IPS-15b (cell line): ENCODE results near the gene ITGB3.

Experiments used
- H3K27me3 ChIP-seq: one replicate; pipeline ENCODE4 v1.6.1; 2013; ENCODE audit warnings: low read length; ENCODE audit not compliant: control insufficient read depth, insufficient read depth
- H3K36me3 ChIP-seq: one replicate; pipeline ENCODE4 v1.6.1; 2013; ENCODE audit warnings: low read length; ENCODE audit not compliant: control insufficient read depth, insufficient read depth
- H3K4me1 ChIP-seq: one replicate; pipeline ENCODE4 v1.6.1; 2013; ENCODE audit warnings: mild to moderate bottlenecking, low read length; ENCODE audit not compliant: control insufficient read depth, insufficient read depth
- H3K4me3 ChIP-seq: one replicate; pipeline ENCODE4 v1.5.1; 2013; ENCODE audit warnings: low read depth, low read length
- H3K9ac ChIP-seq: one replicate; pipeline ENCODE4 v1.6.1; 2013; ENCODE audit warnings: low read depth, mild to moderate bottlenecking, low read length
- H3K9me3 ChIP-seq: one replicate; pipeline ENCODE4 v1.6.1; 2013; ENCODE audit warnings: mild to moderate bottlenecking, low read length; ENCODE audit not compliant: control insufficient read depth, insufficient read depth

The ITGB3 gene

DNA sequence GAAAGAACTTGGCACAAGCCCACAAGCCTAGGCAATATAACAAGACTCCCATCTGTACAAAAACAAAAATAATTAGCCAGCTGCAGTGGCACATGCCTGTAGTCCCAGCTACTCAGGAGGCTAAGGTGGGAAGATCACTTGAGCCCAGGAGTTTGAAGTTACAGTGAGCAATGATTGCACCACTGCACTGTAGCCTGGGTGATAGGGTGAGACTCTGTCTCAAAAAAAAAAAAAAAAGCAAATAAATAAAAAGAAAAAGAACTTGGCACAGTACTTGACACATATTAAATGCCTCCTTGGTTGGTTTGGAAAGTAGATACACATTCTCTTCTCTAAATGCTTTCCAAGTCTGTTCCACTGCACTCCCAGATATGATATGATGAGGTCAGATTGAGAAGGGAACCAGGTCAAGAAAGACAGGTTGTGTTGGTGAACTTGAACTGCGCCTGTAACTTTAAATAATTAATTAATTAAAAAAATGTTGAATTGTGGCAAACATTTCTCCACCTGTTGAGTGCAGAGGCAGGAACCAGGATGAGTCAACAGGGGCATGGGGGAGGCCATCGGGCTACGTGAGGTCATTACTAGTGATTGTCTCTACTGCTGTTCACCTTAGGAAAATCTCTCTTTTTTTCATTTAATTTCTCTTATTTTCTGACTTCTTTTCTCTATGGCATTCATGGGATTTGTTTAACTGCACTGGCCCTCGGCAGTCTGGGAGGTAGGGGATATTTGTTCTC lies 44.2 kb downstream of the ITGB3 start:
- Histone ChIP-seq H3K4me1 (no peaks in the 10 kb centered on the region), H3K4me3 (no peak overlapping the region), H3K27me3 (no peaks in the 10 kb centered on the region), H3K9me3 (no peaks in the 10 kb centered on the region), H3K36me3 (no peaks in the 10 kb centered on the region), H3K9ac (no peak overlapping the region)

DNA sequence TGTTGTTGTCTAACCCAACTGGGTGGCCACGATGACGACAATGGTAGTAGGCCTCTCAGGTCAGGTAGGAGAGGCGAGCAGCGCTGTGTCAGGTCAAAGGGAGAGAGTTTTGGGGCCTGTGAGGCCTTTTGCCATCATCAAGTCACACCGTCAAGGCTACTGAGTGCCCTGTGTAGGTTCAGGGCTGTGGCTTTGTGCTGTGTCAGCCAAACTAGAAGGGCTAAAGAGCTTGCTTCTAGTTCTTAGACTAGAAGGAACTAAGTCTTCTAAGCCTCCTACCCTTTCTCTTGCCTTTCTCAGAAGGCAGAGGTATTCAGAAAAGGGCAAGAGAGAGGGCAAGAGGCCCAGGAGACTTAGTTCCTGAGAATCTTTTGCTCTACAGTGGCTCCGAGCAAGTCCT lies 45.1 kb downstream of the ITGB3 start:
- Histone ChIP-seq H3K4me3 (no peak overlapping the region), H3K36me3 (no peaks in the 10 kb centered on the region)

DNA sequence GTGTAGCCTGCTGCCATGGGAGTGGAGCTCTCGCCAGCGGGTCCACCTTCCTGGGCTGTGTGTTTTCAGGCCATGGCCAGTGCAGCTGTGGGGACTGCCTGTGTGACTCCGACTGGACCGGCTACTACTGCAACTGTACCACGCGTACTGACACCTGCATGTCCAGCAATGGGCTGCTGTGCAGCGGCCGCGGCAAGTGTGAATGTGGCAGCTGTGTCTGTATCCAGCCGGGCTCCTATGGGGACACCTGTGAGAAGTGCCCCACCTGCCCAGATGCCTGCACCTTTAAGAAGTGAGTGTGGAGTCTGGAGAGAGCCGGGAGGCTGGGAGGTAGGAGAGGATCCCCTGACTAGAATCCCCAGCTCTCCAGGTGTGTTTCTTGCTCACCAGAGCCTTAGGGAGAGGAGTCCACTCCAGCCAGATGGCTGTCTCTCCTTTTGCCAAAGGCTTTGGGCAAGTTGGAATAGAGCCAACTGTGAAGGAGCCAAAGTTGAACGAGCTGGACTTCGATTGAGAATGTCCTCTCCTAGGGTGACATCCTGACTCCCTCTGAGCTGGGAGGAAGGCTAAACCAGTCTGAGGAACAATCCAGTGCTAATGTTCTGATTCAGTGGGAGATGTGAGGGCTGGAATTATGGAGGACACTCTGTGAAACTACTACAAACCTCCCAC lies 45.7 kb downstream of the ITGB3 start:
- no peaks in the 10 kb centered on the region for H3K9me3 ChIP-seq
- H3K4me3 ChIP-seq: no peak overlapping the region
- no peaks in the 10 kb centered on the region for H3K36me3 ChIP-seq
- no peak overlapping the region for H3K9ac ChIP-seq
- no peaks in the 10 kb centered on the region for H3K27me3 ChIP-seq
- no peaks in the 10 kb centered on the region for H3K4me1 ChIP-seq

More for the DNA sequence above, 45.1 kb downstream of the ITGB3 start:
- H3K9ac ChIP-seq: no peak overlapping the region
- H3K27me3 ChIP-seq: no peaks in the 10 kb centered on the region
- H3K9me3 ChIP-seq: no peaks in the 10 kb centered on the region
- no peaks in the 10 kb centered on the region for H3K4me1 ChIP-seq

DNA sequence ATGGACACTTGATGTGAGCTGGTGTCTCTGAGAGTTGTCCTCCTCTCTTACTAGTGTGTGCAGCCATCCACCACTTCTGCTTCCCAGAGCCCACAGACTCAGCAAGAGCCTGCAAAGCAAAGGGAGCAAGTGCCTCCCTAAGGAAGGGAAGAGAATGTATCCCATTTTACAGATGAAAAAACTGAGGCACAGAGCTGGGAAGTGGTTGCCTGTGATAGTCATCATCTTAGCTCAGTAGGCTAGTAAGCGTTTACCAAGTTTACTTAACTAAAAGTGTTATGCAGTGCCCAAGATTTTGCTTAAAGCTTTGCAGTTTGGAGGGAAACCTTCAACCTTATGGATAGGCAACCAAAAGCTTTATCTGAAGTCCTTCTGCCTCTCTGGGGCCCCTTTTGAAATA lies 47.1 kb downstream of the ITGB3 start:
- no peak overlapping the region for H3K9ac ChIP-seq
- no peak overlapping the region for H3K4me3 ChIP-seq
- no peaks in the 10 kb centered on the region for H3K4me1 ChIP-seq
- no peaks in the 10 kb centered on the region for H3K36me3 ChIP-seq
- H3K27me3 ChIP-seq: no peaks in the 10 kb centered on the region
- no peaks in the 10 kb centered on the region for H3K9me3 ChIP-seq

DNA sequence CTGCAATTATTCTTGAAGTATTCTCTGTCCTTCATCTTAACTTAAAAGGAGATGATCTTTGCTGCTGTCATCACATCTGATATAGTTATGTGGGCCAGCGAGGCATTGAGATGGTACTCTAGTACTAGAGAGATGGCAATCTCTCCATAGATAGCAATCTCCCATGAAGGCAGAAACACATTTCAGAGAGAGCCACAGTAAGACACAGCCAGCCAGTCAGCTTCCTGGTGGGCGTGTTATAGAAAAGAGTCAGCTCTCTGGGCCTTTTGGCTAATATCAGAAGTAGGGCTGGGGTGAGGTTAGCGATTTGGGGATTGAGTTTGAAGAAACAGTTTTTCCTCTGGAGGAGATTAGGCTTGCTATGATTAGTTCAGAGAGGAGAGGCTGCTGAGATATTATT lies 47.5 kb downstream of the ITGB3 start:
- H3K9ac ChIP-seq: no peak overlapping the region
- no peaks in the 10 kb centered on the region for H3K27me3 ChIP-seq
- no peak overlapping the region for H3K4me3 ChIP-seq
- H3K36me3 ChIP-seq: no peaks in the 10 kb centered on the region
- no peaks in the 10 kb centered on the region for H3K9me3 ChIP-seq
- no peaks in the 10 kb centered on the region for H3K4me1 ChIP-seq

DNA sequence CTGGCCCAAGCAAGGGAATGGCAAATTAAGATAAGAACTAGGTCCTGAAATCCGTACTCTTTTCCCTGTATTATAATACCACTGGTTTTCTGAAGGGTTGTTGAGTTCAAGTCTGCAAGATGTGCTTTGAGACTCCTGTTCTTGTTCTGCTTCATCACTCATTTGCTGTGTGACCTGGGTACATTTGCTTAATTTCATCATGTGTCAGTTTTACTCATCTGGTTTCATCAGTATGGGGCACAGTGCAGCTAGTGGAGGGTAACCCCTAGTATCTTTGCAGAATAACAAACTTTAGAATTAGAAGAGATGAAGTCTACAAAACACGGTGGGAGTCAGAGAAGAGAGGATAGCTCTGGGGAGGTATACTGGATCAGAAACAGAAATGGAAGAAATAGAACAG lies 48.2 kb downstream of the ITGB3 start:
- Histone ChIP-seq H3K4me3 (no peak overlapping the region), H3K9me3 (no peaks in the 10 kb centered on the region), H3K9ac (no peak overlapping the region), H3K4me1 (no peaks in the 10 kb centered on the region), H3K27me3 (no peaks in the 10 kb centered on the region), H3K36me3 (no peaks in the 10 kb centered on the region)

DNA sequence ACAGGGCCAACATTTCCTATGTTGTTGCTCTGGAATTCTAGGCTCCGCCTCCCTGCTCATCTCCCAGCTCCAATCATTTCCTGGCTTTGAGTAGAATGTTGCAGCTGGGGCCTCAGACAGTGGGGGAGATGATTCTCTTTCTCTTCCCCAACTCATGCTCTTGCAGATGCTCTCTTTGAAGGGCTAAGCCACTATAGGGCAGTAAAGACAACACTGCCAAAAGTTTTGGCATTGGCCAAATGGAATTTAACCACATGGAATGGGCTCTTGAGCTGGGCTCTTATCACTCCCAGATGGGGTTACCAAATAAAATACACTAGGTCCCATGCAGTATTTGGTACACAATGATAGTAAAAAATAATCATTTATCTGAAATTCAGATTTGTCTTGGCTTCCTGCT lies 50.6 kb downstream of the ITGB3 start:
- no peaks in the 10 kb centered on the region for H3K27me3 ChIP-seq
- H3K9me3 ChIP-seq: no peaks in the 10 kb centered on the region

DNA sequence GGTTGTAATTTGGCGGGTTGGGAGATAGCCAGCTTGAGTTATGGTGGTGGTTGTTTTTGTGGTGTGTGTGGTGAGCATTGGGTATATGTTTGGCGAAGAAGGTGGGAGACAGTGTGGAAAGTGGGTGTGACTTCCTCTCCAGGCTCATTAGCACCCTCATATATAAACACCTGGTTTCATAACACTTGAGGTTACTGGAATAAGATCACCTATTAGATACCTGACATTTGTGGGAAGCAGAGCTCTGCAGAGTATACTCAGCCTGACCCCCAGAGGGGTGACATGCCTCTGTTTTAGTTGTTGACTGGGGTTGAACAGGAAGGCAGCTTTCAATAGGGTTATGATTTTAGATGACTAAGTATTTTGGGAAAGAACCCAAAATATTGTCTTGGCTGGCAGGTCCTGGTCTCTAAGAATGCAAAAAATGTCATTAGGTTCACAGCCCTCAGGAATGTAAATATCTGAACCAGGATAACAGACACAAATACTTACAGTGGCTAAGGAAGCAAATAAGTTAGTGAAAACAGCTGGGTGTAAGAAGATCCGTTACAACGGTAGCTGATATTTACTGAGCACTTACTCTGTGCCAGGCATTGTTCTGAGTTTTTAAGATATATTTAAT lies 51.8 kb downstream of the ITGB3 start:
- H3K27me3 ChIP-seq: no peaks in the 10 kb centered on the region
- H3K36me3 ChIP-seq: no peaks in the 10 kb centered on the region
- H3K9ac ChIP-seq: no peak overlapping the region
- no peak overlapping the region for H3K4me3 ChIP-seq
- H3K9me3 ChIP-seq: no peaks in the 10 kb centered on the region
- no peaks in the 10 kb centered on the region for H3K4me1 ChIP-seq

More for the DNA sequence above, 50.6 kb downstream of the ITGB3 start:
- Histone ChIP-seq H3K4me1 (no peaks in the 10 kb centered on the region), H3K36me3 (no peaks in the 10 kb centered on the region), H3K4me3 (no peak overlapping the region), H3K9ac (no peak overlapping the region)

DNA sequence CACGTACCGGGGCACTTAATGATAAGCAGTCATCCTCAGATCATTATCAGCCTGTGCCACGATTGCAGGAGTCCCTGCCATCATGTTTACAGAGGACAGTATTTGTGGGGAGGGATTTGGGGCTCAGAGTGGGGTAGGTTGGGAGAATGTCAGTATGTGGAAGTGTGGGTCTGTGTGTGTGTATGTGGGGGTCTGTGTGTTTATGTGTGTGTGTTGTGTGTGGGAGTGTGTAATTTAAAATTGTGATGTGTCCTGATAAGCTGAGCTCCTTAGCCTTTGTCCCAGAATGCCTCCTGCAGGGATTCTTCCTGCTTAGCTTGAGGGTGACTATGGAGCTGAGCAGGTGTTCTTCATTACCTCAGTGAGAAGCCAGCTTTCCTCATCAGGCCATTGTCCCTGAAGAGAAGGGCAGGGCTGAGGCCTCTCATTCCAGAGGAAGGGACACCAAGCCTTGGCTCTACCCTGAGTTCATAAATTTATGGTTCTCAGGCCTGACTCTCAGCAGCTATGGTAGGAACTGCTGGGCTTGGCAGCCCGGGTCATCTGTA lies 56.6 kb downstream of the ITGB3 start:
- H3K4me3 ChIP-seq: no peak overlapping the region
- H3K4me1 ChIP-seq: no peaks in the 10 kb centered on the region
- no peaks in the 10 kb centered on the region for H3K9me3 ChIP-seq
- H3K9ac ChIP-seq: no peak overlapping the region
- H3K36me3 ChIP-seq: no peaks in the 10 kb centered on the region
- H3K27me3 ChIP-seq: no peaks in the 10 kb centered on the region

DNA sequence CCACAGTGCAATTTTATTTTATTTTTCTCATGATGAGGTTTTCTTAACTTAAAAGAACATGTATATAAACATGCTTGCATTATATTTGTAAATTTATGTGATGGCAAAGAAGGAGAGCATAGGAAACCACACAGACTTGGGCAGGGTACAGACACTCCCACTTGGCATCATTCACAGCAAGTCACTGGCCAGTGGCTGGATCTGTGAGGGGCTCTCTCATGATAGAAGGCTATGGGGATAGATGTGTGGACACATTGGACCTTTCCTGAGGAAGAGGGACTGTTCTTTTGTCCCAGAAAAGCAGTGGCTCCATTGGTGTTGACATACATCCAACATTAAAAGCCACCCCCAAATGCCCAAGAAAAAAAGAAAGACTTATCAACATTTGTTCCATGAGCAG lies 57.8 kb downstream of the ITGB3 start:
- H3K4me1 ChIP-seq: no peaks in the 10 kb centered on the region
- H3K9ac ChIP-seq: no peak overlapping the region
- no peak overlapping the region for H3K4me3 ChIP-seq
- no peaks in the 10 kb centered on the region for H3K27me3 ChIP-seq
- no peaks in the 10 kb centered on the region for H3K36me3 ChIP-seq
- H3K9me3 ChIP-seq: no peaks in the 10 kb centered on the region

DNA sequence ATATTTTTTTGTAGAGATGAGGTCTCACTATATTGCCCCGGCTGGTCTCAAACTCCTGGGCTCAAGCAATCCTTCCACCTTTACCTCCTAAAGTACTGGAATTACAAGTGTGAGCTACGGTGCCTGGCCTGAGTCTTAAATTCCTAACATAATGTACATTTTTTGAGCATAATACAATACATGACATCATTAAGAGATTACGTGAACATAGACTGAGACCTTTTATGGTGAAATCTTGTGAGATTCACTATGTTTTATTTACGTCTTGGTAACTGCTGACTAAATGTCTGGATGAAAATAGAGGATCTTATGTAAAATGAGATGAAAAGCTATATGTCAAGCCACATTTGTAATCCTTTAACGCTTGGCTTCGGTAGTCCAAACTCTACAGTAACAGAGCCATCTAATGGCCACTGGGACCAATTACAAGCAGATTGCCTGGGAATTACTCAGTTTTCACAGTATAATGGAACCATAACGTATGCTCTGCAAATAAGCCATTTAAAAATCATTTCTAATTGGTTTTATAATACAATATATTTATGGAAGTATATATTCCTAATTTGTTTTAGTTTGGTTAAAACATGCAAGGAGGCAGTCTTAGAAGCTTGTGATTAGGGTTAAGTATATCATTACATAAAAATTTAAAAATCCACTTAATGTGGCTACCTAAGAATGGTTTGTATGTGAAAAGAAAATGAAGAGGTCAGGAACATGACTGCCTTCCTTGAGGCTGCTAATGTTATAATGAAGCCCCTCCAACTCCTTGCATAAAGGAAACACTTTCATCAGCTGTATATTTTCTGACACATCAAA lies 62.0 kb downstream of the ITGB3 start:
- Histone ChIP-seq H3K9ac (no peak overlapping the region), H3K4me3 (no peak overlapping the region), H3K27me3 (no peaks in the 10 kb centered on the region), H3K36me3 (no peaks in the 10 kb centered on the region), H3K4me1 (no peaks in the 10 kb centered on the region), H3K9me3 (no peaks in the 10 kb centered on the region)
